Measurements from ENCODE around the gene CREB3L1.

CREB3L1 gene

GRCh38 chr11:46249103-46249937, 28.1 kb upstream of the CREB3L1 start:
- no peaks in the 10 kb centered on the region for H4K20me1 ChIP-seq (ENCODE audit: low read depth, low read length)
- H3F3A ChIP-seq (ENCODE audit: insufficient read depth), result no peaks in the 10 kb centered on the region
- no peaks in the 10 kb centered on the region for H3K79me2 ChIP-seq (ENCODE audit: insufficient read depth, low read length)
- no peak overlapping the region for H3K27ac ChIP-seq (ENCODE audit: low read depth, low read length)
- no peak overlapping the region for H3K9ac ChIP-seq (ENCODE audit: low read length)
- H2AFZ ChIP-seq (ENCODE audit: low read depth, low read length, severe bottlenecking), result no peak overlapping the region
- H3K4me3 ChIP-seq (ENCODE audit: insufficient read depth, low read length, poor library complexity, severe bottlenecking), result no peak overlapping the region
- no peaks in the 10 kb centered on the region for H3K9me3 ChIP-seq (ENCODE audit: insufficient read depth, low read length)
- no peaks in the 10 kb centered on the region for H3K27me3 ChIP-seq (ENCODE audit: low read length)
- H3K36me3 ChIP-seq (ENCODE audit: low read length), result no peaks in the 10 kb centered on the region
- H3K9me2 ChIP-seq (replicated peaks; ENCODE audit: insufficient read depth, low read length), result no peaks in the 10 kb centered on the region
- TF ChIP-seq EZH2phosphoT487 (conservative IDR thresholded peaks at IDR 0.05; ENCODE audit: low read length) (no peak), CTCF (IDR thresholded peaks at IDR 0.05; ENCODE audit: insufficient read depth, low read length, poor library complexity, severe bottlenecking) (no peak)
- no peak overlapping the region for H3K4me2 ChIP-seq (ENCODE audit: low read depth, low read length, poor library complexity, severe bottlenecking)

GRCh38 chr11:46249938-46250744, 27.3 kb upstream of the CREB3L1 start:
- Histone ChIP-seq H3K4me2 (ENCODE audit: low read depth, low read length, poor library complexity, severe bottlenecking) (no peak overlapping the region), H3K27me3 (ENCODE audit: low read length) (no peaks in the 10 kb centered on the region), H2AFZ (ENCODE audit: low read depth, low read length, severe bottlenecking) (no peak overlapping the region), H3K4me3 (ENCODE audit: insufficient read depth, low read length, poor library complexity, severe bottlenecking) (no peak overlapping the region), H3K9ac (ENCODE audit: low read length) (no peak overlapping the region), H3K79me2 (ENCODE audit: insufficient read depth, low read length) (no peaks in the 10 kb centered on the region), H3K9me3 (ENCODE audit: insufficient read depth, low read length) (no peaks in the 10 kb centered on the region), H3F3A (ENCODE audit: insufficient read depth) (no peaks in the 10 kb centered on the region), H4K20me1 (ENCODE audit: low read depth, low read length) (no peaks in the 10 kb centered on the region), H3K36me3 (ENCODE audit: low read length) (no peaks in the 10 kb centered on the region), H3K9me2 (replicated peaks; ENCODE audit: insufficient read depth, low read length) (no peaks in the 10 kb centered on the region), H3K27ac (ENCODE audit: low read depth, low read length) (no peak overlapping the region)
- no peak for TF ChIP-seq EZH2phosphoT487 (conservative IDR thresholded peaks at IDR 0.05; ENCODE audit: low read length)
- no peak for TF ChIP-seq CTCF (IDR thresholded peaks at IDR 0.05; ENCODE audit: insufficient read depth, low read length, poor library complexity, severe bottlenecking)

- H3K4me3 ChIP-seq (ENCODE audit: insufficient read depth, low read length, poor library complexity, severe bottlenecking), result no peak overlapping the region
- no peak overlapping the region for H3K27ac ChIP-seq (ENCODE audit: low read depth, low read length)
- no peak overlapping the region for H2AFZ ChIP-seq (ENCODE audit: low read depth, low read length, severe bottlenecking)
- no peaks in the 10 kb centered on the region for H3F3A ChIP-seq (ENCODE audit: insufficient read depth)
- no peaks in the 10 kb centered on the region for H3K9me2 ChIP-seq (replicated peaks; ENCODE audit: insufficient read depth, low read length)
- no peak for TF ChIP-seq EZH2phosphoT487 (conservative IDR thresholded peaks at IDR 0.05; ENCODE audit: low read length)
- TF ChIP-seq CTCF (IDR thresholded peaks at IDR 0.05; ENCODE audit: insufficient read depth, low read length, poor library complexity, severe bottlenecking), result no peak
- no peak overlapping the region for H3K4me2 ChIP-seq (ENCODE audit: low read depth, low read length, poor library complexity, severe bottlenecking)
- H3K9me3 ChIP-seq (ENCODE audit: insufficient read depth, low read length), result no peaks in the 10 kb centered on the region
- H3K36me3 ChIP-seq (ENCODE audit: low read length), result no peaks in the 10 kb centered on the region
- no peaks in the 10 kb centered on the region for H4K20me1 ChIP-seq (ENCODE audit: low read depth, low read length)
- no peak overlapping the region for H3K9ac ChIP-seq (ENCODE audit: low read length)
- H3K27me3 ChIP-seq (ENCODE audit: low read length), result no peaks in the 10 kb centered on the region
- no peaks in the 10 kb centered on the region for H3K79me2 ChIP-seq (ENCODE audit: insufficient read depth, low read length)
Measured at GRCh38 chr11:46250745-46251052, 26.8 kb upstream of the CREB3L1 start.
